Stimulated activated naive CD8-positive, alpha-beta T cell treated with anti-CD3 and anti-CD28 coated beads, Interleukin-15, Interleukin-2, amounts not matched to agents 100 U/mL and 50 U/mL, for 24 hours (primary cell): ENCODE results near the gene WDR31.
"Not testable (repeated sequence)": the region's sequence is repeated elsewhere in the genome, so short reads cannot be mapped to it uniquely, and the experiment has no call there.

Source experiments
- ATAC-seq: fragments of 150-1000 bp; cut with Tn5 transposase; one replicate; pipeline ENCODE4 v1.10.0; 2021
- DNase-seq: peaks from one replicate; pipeline ENCODE4 v3.0.0; 2021

WDR31 gene

DNA sequence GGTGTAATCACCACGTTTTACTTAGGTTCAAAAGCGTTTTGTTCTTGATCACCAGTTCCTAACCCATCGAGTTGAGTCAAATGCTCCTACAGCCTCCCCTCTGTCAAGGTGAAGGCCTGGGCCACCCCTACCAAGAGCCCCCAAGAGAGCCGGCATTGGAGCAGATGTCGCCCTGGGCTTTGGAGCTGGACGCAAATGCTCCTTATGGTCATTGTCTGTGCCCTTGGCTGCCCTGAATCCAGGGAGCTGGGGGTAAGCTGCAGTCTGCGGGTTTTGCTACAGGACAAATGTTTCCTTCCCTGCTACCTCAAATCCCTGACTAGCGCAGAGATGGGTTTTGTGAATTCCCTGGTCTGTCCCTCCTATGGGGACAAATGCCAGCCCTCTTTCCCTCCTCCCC lies 41.8 kb downstream of the WDR31 start:
- ATAC-seq: no peak
- no peak for DNase-seq

DNA sequence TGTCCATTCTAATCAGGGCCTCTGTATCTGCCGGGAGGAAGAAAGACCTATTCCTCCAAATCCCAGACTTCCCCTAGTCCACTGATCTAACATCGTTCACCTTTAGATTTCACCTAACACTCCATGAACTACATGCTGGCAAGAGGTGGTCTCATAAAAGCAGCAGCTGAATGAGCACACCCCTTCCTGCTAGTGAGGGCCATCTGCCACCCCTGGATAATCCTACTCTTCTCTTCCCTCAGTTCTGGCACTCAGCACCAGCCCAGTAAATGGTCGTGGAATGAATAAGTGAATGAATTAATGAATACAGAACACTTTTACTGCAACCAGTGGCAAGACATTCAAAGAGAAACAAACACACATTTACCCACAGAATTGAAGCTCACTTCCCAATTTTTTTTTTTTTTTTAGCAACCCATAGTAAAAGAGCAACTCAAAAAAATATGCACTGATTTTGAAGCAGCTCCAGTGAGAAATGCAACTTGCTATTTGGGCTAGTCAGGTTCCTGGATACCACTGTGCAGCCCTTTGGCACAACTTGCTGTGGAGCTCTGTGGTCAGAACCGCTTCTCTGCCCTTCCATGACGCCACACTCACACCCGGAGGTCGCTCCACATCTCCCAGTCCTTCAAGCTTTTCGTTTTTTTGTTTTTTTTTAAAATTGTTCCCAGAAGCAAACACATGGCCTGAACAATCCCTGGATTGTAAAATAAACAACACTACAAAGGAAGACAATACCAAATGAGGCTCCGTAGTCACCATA lies 43.1 kb downstream of the WDR31 start:
- no peak for ATAC-seq

DNA sequence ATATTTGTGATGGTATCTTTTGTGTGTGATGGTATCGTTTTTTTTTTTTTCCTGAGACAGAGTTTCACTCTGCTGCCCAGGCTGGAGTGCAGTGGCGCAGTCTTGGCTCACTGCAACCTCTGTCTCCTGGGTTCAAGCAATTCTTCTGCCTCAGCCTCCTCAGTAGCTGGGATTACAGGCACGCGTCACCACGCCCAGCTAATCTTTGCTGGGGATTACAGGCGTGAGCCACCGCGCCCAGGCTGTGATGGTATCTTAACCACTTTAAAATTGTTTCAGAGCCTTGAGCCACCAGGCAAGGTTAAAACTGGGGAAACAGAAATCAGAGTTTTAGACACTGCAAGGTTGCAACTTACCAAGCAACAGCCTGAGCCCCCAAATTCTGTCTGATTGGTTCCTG lies 43.8 kb downstream of the WDR31 start:
- ATAC-seq: not testable (repeated sequence)

More for the DNA sequence above, 43.1 kb downstream of the WDR31 start:
- DNase-seq: no peak

DNA sequence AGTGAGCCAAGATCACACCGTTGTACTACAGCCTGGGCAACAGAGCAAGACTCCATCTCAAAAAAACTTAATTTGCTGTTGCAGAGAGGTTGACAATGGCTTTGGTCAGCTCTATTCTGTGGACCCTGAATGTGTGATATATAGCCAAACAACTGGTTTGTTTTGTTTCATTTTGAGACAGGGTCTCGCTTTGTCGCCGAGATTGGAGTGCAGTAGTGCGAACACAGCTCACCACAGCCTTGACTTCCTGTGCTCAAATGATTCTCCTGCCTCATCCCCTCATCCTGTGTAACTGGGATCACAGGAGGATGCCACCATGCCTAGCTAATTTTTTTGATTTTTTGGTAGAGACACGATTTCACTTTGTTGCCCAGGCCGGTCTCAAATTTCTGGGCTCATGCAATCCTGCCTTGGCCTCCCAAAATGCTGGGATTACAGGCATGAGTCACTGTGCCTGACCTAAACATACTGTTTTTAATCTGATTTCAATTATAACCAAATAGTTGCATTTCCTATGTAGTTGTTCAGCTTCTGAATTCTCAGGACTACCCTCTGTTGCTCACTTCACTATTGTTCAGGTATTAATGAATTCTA lies 46.7 kb downstream of the WDR31 start:
- no peak for DNase-seq
- no peak for ATAC-seq

More for the DNA sequence above, 43.8 kb downstream of the WDR31 start:
- DNase-seq: not testable (repeated sequence)

DNA sequence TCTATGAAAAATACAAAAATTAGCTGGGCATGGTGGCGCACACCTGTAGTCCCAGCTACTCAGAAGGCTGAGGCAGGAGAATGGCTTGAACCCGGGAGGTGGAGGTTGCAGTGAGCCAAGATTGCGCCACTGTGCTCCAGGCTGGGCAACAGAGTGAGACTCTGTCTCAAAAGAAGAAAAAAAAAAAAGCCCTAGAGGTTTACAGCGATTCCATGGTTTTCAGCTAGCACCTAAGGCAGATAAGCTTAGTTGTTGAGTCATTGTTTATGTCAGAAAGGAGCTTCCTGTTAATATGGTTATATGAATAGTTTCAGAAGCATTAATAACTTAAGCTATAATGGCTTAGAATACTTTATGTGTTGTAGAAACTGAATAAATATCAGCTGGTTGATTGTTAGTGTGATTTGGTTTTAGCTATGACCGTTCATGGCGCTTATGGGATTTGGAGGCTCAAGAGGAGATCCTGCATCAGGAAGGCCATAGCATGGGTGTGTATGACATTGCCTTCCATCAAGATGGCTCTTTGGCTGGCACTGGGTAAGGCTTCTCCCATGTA lies 49.9 kb downstream of the WDR31 start:
- ATAC-seq (no peak), DNase-seq (no peak)

DNA sequence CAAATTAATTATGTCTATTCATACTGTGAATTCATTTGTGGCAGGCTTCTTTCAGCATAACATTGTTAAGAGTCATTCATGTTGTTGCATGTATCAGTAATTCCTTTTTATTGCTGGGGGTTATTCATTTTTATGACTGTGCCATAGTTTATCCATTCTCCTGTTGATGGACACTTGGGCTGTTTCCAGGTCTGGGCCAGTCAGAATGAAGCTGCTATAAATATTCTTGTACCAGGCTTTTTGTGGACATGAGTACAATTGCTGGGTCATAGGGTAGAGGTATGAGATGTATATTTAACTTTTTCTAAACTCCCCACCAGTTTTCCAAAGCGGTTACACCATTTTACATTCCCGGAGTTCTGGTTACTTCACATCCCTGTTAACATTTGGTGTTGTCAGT lies 51.0 kb downstream of the WDR31 start:
- no peak for DNase-seq
- no peak for ATAC-seq

DNA sequence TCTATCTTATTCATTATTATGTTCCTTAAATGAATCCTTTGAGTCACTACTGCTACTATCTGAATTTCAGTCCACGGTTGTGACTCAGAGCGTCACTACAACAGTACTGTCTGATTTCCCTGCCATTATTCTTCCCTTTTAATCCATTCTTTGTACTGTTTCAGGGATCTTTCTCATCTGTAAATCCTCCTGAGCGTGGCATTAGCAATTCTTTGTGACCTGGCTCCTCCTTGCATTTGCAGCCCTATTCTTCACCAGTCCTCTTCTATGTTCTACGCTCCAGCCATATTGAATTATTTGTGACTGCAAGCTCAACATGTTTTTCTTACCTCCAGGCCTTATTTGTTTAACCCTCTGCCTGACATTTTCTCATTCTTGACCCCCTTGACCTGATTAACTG lies 58.7 kb downstream of the WDR31 start:
- ATAC-seq (no peak), DNase-seq (no peak)

DNA sequence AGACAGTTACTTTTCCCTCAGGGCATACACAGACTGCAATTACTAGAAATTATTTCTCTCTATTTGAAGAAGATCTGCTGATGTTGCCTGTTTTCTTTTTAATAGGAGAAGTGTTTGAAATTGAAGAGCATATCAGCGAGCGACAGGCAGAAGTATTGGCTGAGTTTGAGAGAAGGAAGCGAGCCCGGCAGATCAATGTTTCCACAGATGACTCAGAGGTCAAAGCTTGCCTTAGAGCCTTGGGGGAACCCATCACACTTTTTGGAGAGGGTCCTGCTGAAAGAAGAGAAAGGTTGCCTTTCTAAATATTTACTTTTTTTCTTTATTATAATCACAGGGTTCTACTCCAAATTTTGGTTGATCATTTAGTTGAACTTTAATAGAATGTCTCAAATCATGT lies 61.2 kb downstream of the WDR31 start:
- DNase-seq: no peak
- ATAC-seq: no peak

DNA sequence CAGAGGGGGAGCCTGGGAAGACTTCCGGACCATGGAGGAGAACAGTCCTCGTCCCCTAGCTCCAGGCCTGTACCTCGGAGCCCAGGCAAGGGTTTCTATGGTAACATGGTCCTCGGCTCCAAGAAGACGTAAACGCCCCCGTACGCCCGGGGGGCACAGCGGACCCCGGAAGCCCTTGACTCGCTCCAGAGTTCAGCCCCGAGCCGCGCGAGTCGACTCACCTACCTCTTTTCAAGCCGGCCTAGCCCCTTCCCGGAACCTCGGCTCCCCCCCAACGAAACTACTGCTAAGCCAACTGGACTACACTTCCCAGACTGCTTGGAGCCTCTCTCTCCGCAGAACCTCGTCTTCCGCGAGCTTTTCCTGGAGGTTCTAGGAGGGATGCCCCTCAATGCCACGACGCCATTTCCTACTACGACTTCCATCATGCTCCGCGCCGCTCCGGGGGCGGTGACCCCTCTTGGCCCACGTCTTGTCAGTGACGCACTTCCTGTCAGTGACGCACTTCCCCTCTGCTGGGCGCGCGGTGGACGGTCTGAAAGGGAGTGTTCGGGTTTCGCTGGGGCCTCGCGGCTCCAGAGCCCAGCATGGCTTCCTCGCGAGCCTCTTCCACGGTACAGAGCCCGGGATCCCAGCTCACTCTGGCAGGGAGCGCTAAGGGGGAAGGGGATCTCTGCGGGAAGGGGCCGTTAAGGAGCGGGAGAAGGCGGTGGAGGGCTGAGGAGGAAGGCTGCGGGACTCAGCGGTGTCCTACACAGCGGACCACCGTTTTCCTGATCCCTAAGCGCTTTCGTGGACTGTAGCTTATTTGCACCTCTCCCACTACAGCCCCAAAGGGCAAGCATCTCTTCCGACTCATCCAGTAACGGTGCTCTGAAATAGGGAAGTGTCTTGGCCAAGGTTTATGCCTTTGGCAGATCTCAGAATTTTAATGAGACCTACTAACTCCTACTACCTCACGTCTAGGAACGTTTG lies 64.6 kb downstream of the WDR31 start, which contains the start of the genes CDC26 and PRPF4:
CDC26 (minus strand) TSS at position 416 of the 975 bp plus-strand sequence. CDS start 3,065 bp downstream, outside the sequence.
PRPF4 (plus strand) TSS at position 502 of the 975 bp plus-strand sequence; CDS start at position 588, 86 bp downstream.
- DNase-seq (peak; percentile 97), ATAC-seq (peak; percentile 97)

DNA sequence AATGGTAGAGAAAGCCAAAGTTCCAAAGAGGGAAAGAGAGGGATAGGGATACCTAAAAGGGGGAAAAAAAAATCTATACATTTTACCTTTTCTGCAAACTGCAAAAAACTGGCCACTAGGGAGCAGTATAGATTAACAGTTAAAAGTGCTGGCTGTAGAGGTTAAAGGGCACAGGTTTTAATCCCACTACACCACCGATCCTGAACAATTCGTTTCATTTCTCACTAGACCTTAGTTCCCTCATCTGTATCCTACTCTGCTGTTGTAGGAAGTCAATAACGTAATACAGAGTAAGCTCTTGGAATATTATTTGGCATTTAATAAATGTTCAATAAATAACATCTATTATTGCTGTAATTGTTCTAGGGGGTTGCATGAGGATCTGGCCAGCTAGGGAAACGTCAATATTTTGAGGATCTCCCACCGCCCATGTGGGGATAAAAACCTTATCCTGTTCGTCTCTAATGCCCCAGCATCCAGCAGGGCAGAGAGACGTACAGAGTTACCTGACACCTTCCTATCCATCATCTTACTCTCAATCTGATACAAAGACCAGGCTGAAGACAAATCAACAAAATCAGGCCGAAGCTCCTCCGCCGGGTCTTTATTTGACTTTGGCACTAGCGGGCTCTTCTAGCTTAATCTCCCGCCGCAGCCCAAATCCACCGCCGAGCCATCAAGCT lies 65.5 kb downstream of the WDR31 start:
- no peak for DNase-seq
- peak; percentile 8 for ATAC-seq

DNA sequence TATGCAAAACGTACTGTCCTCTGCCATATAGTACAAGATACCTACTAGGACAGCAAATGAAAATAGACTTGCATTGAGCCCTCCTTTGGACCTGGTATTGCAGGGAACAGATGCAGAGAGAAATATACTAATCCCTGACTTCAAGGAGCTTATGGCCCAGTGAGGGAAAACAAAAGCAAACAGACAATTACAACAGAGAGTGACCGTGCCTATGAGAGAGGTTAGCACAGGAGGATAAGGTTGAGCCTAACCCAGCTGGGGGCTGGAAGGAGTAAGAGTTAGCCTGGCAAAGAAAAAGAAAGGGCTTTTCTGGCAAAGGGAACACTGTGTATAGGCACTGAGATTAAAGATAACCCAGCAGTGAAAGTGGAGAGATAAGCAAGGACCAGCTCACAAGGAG lies 70.2 kb downstream of the WDR31 start:
- no peak for DNase-seq
- no peak for ATAC-seq

DNA sequence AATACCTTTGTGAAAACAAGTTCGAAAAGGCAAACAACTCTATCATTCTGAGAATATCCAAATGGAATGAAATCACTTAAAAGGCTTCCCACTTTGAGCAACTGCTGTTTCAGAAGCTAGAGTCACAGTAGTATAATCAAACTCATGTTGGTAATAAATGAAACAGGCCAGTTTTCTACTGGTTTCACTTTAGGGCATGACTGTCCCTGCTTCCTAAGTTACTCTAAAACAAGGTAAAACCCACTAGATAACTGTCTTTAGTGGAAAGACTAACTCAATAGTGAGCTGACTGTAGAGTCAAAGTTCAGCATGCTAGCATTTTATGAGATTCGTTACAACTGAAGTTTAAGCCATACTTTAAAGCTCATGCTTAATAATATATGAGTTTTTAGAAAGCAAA lies 70.7 kb downstream of the WDR31 start:
- peak; percentile 63 for ATAC-seq

DNA sequence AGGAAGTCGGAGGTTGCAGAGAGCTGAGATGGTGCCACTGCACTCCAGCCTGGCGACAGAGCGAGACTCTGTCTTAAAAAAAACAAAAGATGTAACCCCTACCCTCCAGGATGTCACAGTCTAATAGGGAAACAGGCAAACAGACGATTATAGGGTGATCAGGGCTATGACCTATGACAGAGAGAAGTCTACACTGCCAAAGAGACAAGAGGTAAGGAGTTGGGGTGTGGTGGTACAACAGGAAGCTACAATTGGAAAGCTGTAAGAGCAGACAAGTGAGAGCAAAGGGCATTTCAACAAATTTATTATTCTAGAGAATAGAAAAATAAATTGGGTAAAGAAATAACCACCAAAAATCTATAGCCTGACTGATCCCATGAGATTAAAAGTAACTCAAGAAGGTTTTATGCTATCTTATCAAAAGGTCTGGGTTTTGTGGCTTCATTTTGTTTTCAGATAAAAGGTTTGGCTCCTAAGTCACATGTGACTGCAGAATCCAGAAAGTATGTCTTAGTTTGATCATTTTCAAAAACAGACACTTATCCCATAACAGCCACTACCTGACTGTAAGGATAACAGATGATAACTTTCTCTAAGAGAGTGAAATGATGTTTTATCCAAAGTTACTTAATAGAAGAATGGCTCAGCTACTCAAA lies 72.0 kb downstream of the WDR31 start:
- ATAC-seq (no peak), DNase-seq (no peak)

More for the DNA sequence above, 70.7 kb downstream of the WDR31 start:
- no peak for DNase-seq

DNA sequence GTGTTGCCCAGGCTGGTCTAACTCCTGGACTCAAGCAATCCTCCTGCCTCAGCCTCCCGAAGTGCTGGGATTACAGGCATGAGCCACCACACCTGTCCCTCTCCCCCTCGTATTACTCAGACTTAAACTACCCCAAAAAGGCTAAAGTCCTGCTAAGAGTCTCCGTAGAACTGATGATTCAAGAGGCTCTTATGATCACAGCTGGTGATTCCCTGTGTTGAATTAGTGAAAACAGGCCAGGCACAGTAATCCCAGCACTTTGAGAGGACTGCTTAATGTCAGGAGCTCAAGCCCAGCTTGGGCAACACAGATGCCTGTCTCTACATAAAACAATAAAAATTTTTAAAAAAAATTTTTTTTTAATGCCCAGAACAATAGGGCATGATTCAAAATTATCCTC lies 73.9 kb downstream of the WDR31 start:
- DNase-seq: no peak
- ATAC-seq: no peak
